H1 (cell line): ENCODE measurements around the gene MCCD1.

Experiments
- EGR1 ChIP-seq: IDR thresholded peaks from 2 replicates; pipeline ENCODE4 v1.6.1; 2011; ENCODE audit warnings: low read depth, low read length, borderline replicate concordance
- EP300 ChIP-seq, 2 experiments: IDR thresholded peaks; 1 replicate in 1 of 2; 2 replicates in 1 of 2; pipeline ENCODE4 v1.6.1; 2011 to 2012; ENCODE audit warnings: low read depth in 2 of 2, low read length in 2 of 2, mild to moderate bottlenecking in 2 of 2, borderline replicate concordance in 1 of 2, inconsistent platforms in 1 of 2, moderate library complexity in 1 of 2
- KDM1A ChIP-seq: fragments of 200-600, 300-600 bp; sonication (generic); IDR thresholded peaks from 2 replicates; pipeline ENCODE4 v1.7.1; 2016; ENCODE audit warnings: mild to moderate bottlenecking, low read length, borderline replicate concordance
- MAFK ChIP-seq: IDR thresholded peaks from 2 replicates; pipeline ENCODE4 v1.6.1; 2012; ENCODE audit warnings: low read depth, mild to moderate bottlenecking, improper control_type of control experiment, low read length
- SAP30 ChIP-seq: fragments of 300-600 bp; sonication (generic); IDR thresholded peaks from 2 replicates; pipeline ENCODE4 v1.7.1; 2012; ENCODE audit warnings: low read length, moderate library complexity, mild to moderate bottlenecking, inconsistent platforms; ENCODE audit not compliant: insufficient read depth, insufficient replicate concordance
- YY1 ChIP-seq: IDR thresholded peaks from 2 replicates; pipeline ENCODE4 v1.6.1; 2011; ENCODE audit warnings: low read depth, mild to moderate bottlenecking, low read length
- TF ChIP-seq, protein P1 (sequence below), 3 experiments: IDR thresholded peaks; 1 replicate in 2 of 3; 2 replicates in 1 of 3; pipeline versions ENCODE4 v1.5.1 to v1.6.1; 2011; ENCODE audit warnings: low read length in 3 of 3, mild to moderate bottlenecking in 3 of 3, inconsistent platforms in 2 of 3, low read depth in 1 of 3, moderate library complexity in 1 of 3; ENCODE audit not compliant: insufficient read depth in 1 of 3; ENCODE audit errors: control extremely low read depth in 1 of 3

DNA sequence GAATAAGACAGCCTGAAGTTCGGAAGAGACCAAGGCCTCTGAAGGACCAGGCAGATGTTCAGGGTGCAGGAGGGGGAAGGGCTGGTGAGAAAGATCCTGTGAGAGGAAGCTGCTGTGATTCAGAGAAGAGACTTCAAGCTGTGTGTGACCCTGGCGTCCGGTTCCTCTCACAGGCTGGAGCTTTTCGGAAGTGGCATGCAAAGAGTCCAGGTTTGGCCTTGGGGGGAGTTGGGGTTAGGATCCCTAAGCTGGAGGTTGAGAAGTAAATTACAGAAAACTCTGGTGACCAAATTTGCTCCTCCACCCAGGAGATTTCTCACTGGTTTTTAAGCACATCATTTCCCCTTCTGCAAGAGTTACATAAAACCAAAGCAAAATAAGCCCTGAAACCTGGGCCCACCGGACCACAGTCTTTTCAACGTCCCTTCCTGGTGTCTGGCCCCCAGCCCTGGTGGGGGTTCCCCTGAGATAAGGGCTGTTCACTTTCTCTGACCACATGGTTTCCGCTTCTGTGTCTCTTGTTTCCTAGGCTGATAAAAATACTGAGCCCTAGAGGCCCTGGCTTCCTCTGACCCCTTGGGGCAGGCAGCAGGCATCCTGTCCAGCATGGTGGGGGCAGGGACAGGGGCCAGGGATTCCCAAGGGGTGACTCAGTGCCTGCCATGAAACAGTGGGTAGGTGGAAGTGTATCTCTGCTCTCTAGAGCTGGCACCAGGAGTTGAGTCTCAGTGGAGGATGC is 31.4 kb downstream of the MCCD1 start:
- TF ChIP-seq EGR1: no peak
- TF ChIP-seq SAP30: no peak
- TF ChIP-seq, protein P1, sequence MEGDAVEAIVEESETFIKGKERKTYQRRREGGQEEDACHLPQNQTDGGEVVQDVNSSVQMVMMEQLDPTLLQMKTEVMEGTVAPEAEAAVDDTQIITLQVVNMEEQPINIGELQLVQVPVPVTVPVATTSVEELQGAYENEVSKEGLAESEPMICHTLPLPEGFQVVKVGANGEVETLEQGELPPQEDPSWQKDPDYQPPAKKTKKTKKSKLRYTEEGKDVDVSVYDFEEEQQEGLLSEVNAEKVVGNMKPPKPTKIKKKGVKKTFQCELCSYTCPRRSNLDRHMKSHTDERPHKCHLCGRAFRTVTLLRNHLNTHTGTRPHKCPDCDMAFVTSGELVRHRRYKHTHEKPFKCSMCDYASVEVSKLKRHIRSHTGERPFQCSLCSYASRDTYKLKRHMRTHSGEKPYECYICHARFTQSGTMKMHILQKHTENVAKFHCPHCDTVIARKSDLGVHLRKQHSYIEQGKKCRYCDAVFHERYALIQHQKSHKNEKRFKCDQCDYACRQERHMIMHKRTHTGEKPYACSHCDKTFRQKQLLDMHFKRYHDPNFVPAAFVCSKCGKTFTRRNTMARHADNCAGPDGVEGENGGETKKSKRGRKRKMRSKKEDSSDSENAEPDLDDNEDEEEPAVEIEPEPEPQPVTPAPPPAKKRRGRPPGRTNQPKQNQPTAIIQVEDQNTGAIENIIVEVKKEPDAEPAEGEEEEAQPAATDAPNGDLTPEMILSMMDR (IDR thresholded peaks at IDR 0.05; ENCODE audit: control extremely low read depth in 1 of 3, insufficient read depth in 1 of 3, low read depth in 1 of 3, low read length in 3 of 3): no peak
- no peak for TF ChIP-seq KDM1A
- no peak for TF ChIP-seq YY1
- TF ChIP-seq EP300 (IDR thresholded peaks at IDR 0.05; ENCODE audit: borderline replicate concordance in 1 of 2, low read depth in 2 of 2, low read length in 2 of 2): no peak
- TF ChIP-seq MAFK: no peak
